GM18499 (cell line): ENCODE results near the gene DVL2.

ENCODE experiments used
- ATAC-seq: cut with Tn5 transposase; IDR thresholded peaks from one replicate; pipeline ENCODE4 v1.9.1; 2021; ENCODE audit warnings: moderate number of reproducible peaks; ENCODE audit not compliant: insufficient read depth, unreplicated experiment

DVL2 gene

GRCh38 chr17:7239091-7240027 lies 5.0 kb upstream of the DVL2 start, which contains the start of gene PHF23:
Gene PHF23, minus strand, starts transcription at chr17:7239457. Its CDS starts 178 bp downstream, at chr17:7239279.
- ATAC-seq: peak; percentile 32

GRCh38 chr17:7238420-7239090 lies 4.2 kb upstream of the DVL2 start:
- ATAC-seq: no peak

GRCh38 chr17:7237761-7238419 lies 3.6 kb upstream of the DVL2 start:
- no peak for ATAC-seq

- ATAC-seq: no peak
Observed at GRCh38 chr17:7237266-7237760, 3.0 kb upstream of the DVL2 start.

- ATAC-seq: no peak
Observed at GRCh38 chr17:7236808-7237207, 2.5 kb upstream of the DVL2 start.

GRCh38 chr17:7235693-7236665 lies 1.7 kb upstream of the DVL2 start:
- ATAC-seq: no peak

- no peak for ATAC-seq
Observed at GRCh38 chr17:7233701-7234082, 625 bp downstream of the DVL2 start.

- no peak for ATAC-seq
Observed at GRCh38 chr17:7232114-7232513, 2.2 kb downstream of the DVL2 start.

- ATAC-seq: no peak
Observed at GRCh38 chr17:7229504-7229903, 4.8 kb downstream of the DVL2 start.

GRCh38 chr17:7228920-7229319 lies 5.4 kb downstream of the DVL2 start:
- no peak for ATAC-seq

GRCh38 chr17:7226721-7227710 lies 7.3 kb downstream of the DVL2 start:
- ATAC-seq: no peak

- ATAC-seq: no peak
Observed at GRCh38 chr17:7225711-7226331, 8.5 kb downstream of the DVL2 start.

- no peak for ATAC-seq
Observed at GRCh38 chr17:7224661-7225111, 9.6 kb downstream of the DVL2 start.

GRCh38 chr17:7224110-7224509 lies 10.2 kb downstream of the DVL2 start:
- no peak for ATAC-seq

- no peak for ATAC-seq
Observed at GRCh38 chr17:7223375-7223774, 10.9 kb downstream of the DVL2 start.

GRCh38 chr17:7222972-7223292 lies 11.4 kb downstream of the DVL2 start:
- no peak for ATAC-seq

GRCh38 chr17:7222093-7222971 lies 12.0 kb downstream of the DVL2 start:
- ATAC-seq: no peak
